ENCODE results near the gene EXTL2.

DNA sequence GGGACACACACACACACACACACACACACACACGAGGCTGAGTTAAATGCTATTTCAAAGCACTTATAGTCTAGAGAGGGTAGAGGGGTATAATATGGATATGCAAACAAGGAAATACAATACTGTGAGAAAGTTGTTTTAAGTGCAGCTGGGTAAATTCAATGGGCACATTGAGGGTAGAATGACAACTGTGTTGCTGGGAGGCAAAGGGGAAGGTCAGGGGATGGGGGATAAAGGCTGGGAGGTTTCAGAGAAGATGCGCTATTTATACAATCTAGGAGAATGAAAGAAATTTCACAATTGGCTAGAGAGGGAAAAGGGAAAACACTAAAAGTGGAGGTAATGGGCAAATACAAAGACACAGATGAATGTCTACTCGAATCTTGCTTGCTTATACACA lies 19.4 kb downstream of the EXTL2 start:
- TF ChIP-seq CTCF (IDR thresholded peaks at IDR 0.05) (no peak), ZC3H11A (IDR thresholded peaks at IDR 0.05) (no peak), SMC3 (IDR thresholded peaks at IDR 0.05) (no peak), RAD21 (conservative IDR thresholded peaks at IDR 0.05 in 1 of 2, IDR thresholded peaks at IDR 0.05 in 1 of 2) (no peak), JUN (IDR thresholded peaks at IDR 0.05) (no peak), POLR2A (IDR thresholded peaks at IDR 0.05; ENCODE audit: low read length) (no peak), MAFK (IDR thresholded peaks at IDR 0.05; ENCODE audit: partially characterized antibody) (no peak), CBX8 (IDR thresholded peaks at IDR 0.05) (no peak), CEBPB (IDR thresholded peaks at IDR 0.05) (no peak)
- TF ChIP-seq, protein P1, sequence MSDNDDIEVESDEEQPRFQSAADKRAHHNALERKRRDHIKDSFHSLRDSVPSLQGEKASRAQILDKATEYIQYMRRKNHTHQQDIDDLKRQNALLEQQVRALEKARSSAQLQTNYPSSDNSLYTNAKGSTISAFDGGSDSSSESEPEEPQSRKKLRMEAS (IDR thresholded peaks at IDR 0.05) = no peak
- TF ChIP-seq, protein P2, sequence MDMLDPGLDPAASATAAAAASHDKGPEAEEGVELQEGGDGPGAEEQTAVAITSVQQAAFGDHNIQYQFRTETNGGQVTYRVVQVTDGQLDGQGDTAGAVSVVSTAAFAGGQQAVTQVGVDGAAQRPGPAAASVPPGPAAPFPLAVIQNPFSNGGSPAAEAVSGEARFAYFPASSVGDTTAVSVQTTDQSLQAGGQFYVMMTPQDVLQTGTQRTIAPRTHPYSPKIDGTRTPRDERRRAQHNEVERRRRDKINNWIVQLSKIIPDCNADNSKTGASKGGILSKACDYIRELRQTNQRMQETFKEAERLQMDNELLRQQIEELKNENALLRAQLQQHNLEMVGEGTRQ (IDR thresholded peaks at IDR 0.05) = no peak
- TF ChIP-seq, protein P3, sequence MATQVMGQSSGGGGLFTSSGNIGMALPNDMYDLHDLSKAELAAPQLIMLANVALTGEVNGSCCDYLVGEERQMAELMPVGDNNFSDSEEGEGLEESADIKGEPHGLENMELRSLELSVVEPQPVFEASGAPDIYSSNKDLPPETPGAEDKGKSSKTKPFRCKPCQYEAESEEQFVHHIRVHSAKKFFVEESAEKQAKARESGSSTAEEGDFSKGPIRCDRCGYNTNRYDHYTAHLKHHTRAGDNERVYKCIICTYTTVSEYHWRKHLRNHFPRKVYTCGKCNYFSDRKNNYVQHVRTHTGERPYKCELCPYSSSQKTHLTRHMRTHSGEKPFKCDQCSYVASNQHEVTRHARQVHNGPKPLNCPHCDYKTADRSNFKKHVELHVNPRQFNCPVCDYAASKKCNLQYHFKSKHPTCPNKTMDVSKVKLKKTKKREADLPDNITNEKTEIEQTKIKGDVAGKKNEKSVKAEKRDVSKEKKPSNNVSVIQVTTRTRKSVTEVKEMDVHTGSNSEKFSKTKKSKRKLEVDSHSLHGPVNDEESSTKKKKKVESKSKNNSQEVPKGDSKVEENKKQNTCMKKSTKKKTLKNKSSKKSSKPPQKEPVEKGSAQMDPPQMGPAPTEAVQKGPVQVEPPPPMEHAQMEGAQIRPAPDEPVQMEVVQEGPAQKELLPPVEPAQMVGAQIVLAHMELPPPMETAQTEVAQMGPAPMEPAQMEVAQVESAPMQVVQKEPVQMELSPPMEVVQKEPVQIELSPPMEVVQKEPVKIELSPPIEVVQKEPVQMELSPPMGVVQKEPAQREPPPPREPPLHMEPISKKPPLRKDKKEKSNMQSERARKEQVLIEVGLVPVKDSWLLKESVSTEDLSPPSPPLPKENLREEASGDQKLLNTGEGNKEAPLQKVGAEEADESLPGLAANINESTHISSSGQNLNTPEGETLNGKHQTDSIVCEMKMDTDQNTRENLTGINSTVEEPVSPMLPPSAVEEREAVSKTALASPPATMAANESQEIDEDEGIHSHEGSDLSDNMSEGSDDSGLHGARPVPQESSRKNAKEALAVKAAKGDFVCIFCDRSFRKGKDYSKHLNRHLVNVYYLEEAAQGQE (IDR thresholded peaks at IDR 0.05) = no peak
